ENCODE results near the gene PIH1D1.

The PIH1D1 gene

DNA sequence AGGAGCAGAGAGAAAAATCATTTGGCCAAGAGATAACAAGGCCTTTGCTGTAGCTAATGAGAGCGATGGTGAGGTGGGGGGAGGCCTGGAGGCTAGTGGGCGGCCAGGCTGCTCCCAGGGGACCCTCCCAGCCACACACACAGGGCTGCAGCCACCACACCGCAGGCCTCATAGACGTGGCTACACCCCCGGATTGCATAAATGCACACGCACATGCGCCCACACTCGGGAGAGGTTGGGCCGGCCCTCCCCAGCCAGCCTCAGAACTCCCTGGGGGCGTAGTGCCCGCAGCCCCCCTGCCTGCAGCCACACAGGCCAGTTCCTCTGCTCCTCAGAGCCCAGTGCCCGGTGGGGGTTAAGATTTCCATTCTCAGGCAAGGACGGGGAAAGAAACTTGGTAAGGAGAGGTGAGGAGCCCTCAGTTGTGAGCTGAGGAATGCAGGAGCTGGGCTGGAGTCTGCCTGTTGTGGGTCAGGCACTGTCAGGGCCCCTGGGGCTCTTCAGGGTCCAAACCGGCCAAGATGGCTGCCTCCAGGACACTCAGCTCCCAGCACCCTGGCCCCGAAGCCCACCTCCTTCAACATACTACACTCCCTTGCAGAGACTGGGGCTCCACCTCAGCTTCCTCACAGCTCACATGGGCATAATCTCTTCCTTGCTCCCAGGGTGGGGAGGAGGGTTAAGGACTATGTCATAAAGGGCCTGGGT is 36.4 kb downstream of the PIH1D1 start:
- DNase-seq, result no peak

DNA sequence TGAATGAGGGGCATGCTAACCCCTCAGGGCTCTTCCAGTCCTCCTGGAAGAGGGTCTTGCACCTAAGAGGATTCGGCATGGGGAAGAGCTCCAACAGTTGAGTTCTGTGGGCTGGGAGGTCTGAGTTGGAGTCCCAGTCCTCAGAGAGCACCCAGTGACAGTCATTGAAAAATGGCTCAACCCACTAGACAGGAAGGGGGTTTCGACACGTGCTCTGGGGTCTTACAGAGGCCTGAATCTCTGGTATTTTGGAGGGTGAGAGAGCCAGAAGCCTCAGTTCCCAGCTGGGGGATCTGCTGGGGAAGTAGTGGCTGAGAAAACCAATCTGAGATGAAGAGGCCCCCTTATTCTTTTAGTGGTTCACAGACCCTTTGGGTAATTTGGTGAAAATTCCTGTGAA is 37.4 kb downstream of the PIH1D1 start:
- no peak for DNase-seq

DNA sequence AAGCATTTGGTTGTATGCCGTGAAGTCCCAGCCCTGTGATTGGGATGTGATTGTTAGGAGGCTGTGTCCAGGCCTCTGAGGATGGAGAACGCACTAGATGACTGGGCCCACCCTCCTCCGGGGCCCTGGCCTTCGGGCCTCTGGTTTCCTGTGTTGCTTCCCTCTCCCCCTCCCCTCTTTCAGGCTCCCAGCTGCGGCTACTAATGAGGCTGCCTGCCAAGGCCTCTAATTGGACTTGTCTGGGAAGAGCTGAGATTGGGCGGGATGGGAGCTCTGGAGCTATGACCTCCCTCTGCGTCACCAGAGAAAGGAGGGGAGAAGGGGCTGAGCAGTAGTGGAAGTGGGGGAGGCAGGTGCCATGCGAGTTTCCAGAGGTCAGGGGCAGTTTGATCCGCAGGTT is 38.3 kb downstream of the PIH1D1 start:
- no peak for DNase-seq

DNA sequence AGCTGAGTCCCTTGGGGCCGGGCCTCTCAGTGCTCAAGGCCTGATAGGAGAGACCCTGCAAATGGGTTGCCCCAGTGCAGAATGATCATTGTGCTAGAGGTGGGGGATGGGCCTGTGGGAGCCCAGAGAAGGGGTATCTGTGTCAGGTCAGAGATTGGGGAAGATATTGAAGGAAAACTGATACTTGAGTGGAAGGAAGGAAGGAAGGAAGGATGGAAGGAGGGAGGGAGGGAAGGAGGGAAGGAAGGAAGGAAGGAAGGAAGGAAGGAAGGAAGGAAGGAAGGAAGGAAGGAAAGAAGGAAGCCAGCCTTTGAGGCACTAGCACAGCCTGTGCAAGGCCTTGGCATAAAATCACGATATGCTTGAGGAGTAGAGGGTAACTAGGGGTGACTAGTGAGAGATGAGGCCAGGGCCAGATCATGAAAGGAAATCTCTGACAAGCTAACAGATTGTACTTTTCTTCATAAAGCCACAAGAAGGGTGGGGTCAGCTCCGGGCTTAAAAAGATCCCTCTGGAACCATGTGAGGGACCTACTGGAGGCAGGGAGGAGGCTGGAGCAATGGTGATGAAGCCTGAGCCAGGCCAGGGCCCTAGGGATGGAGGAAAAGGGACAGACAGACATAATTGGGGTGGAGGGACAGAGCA is 39.8 kb downstream of the PIH1D1 start:
- DNase-seq, result no peak

DNA sequence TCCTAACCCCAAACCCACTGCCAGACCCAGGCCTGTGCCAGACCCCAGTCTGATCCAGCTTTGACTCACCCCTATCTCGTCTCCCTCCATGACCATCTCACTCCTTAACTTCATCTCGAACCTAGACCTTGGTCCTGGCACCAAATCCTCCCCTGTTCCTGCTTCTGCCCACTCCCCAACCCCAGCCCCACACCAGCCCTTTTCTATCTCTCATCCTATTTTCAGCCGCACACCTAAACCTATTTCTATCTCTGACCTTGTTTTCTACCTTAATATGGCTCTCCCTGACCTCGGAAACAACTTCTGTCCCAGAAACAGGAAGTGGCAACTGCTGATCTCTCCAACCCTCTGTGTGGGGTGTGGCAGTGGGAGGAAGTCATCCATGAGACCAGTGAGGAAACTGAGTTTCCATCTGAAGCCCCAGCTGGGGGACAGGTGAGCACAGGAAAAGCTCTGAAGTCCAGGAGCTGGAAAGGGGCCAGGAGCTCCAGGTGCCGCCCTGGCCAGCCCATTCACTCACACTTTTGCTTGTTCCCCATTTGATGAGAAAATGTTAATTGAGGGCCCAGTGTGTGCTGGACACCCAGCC is 42.1 kb downstream of the PIH1D1 start:
- DNase-seq, result no peak

DNA sequence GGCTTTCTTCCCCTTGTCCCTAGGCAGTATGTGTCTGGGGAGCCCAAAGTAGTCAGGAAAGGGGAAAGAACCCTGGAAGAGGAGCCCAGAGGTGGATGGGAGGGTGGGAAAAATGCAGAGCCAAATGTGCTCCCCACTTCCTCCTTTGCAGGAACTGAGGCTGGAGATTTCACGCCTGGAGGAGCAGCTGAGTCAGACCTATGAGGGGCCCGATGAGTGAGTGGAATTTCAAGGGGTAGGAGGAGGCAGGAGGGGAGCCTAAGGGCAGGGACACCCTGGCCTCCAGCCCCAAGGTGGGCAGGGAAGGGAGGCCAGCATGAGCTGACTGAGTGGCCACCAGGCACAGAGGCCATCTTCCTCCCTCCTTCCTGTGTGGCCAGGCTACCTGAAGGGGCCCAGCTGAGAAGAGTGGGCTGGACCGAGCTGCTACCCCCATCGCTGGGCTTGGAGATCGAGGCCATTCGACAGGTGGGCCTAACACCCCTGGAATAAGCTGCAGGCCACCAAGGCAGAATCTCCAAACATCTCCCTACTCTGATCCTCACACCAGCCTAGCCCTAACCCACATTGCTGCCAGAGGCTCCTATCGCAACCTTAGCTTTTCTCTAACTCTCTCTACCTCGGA is 42.7 kb downstream of the PIH1D1 start:
- DNase-seq, result no peak

DNA sequence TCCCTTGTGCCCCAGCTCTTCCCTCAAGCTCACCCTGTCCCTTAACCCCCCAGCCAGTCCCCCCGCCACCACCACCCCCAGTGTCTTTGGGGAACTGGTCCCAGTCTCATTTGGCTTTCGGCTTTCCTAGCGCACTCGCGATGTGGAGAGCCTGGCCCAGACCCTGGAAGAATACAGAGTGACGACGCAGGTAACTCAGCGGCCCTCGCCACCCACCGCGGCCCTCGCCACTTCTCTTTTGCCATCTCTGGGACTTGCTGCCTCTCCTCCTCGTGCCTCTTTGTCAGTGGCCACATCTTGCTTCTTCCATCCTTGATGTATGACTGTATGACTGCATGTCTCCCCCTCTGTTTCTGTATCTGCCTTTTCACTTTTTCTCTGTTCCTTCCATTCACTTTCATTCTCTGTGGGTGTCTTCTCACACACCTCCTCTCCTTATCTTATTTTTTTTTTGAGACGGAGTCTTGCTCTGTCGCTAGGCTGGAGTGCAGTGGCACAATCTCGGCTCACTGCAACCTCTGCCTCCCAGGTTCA is 44.1 kb downstream of the PIH1D1 start:
- DNase-seq, result no peak

DNA sequence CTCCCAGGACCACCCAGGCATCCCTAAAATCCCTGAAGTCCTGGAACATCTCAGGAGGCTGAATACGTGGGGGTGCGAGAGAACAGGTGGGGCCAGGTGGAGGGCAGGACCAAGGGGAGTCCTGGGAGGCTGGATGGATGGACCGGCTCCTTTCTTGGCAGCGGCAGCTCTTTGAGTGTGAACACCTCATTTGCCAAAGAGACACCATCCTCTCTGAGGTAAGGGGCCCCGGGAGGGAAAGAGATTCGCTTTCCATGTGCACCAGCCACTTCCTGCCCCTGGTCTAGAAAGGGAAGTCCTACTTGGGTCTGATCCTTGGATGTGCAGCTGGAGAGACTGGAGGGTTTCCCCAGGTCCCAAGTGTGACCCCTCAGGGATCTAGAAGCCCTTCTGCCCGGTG is 44.5 kb downstream of the PIH1D1 start:
- no peak for DNase-seq

DNA sequence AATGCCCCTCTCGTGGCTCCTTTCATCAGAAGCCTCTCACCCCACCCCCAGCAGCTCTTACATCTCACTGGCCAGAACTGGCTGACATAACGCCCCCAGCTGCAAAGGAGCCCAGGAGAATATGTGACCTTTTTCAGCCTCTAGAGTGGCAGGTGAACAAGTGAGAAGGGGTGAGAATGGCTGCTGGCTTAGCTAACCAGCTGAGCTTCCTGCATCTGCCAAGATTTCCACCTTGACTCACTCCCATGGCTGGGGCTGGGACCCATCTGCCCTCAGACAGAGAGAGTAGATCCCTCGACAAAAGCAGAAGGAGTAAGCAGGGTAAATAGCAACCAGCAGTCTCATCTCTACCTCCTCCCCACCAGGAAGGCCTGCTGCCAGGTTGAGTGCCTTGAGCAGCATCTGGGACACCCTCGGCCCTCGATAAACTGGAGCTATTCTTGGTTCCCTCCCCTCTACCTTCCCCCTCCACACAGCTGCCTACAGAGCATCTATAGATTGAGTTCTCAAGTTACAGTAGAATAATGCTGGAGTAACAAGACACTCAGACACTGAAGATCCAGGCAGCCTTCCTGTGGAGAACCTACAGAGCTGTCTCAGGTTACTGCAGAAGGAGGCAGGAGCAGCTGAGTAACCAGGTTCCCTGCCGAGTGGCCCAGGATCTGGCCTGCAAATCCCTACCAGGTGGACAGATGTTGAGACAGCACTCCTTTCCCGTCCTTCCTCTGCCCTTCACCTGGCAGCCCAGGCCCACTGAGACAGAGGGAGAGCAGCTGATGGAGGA is 48.0 kb downstream of the PIH1D1 start:
- no peak for DNase-seq

DNA sequence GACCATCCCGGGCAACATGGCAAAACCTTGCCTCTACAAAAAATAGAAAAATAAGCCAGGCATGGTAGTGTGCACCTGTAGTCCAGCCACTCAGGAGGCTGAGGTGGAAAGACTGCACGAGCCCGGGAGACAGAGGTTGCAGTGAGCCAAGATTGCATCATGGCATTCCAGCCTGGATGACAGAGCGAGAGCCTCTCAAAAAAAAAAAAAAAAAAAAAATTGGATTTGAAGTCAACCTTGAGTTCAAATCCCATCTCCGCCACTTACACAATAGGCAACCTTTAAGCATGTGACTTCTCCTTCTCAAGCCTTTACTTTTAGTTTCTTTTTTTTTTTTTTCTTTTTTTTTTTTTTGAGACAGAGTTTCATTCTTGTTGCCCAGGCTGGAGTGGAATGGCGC is 51.6 kb downstream of the PIH1D1 start:
- DNase-seq, result no peak

DNA sequence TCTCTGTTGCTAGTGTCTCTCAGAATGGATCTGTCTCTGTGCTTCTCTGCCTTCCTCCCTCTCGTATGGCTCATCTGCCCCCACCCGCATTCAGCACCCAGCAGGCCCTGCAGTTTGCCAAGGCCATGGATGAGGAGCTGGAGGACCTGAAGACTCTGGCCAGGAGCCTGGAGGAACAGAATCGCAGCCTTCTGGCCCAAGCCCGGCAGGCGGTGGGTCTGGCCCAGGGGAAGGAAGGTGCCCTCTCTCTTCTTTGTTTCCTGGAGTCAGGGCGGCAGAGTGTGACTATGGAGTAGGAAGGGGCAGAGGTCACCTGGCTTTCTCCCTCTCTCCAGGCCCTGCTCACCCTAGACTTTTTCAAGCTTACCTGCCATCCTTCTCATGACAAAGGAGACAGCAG is 52.7 kb downstream of the PIH1D1 start:
- no peak for DNase-seq

DNA sequence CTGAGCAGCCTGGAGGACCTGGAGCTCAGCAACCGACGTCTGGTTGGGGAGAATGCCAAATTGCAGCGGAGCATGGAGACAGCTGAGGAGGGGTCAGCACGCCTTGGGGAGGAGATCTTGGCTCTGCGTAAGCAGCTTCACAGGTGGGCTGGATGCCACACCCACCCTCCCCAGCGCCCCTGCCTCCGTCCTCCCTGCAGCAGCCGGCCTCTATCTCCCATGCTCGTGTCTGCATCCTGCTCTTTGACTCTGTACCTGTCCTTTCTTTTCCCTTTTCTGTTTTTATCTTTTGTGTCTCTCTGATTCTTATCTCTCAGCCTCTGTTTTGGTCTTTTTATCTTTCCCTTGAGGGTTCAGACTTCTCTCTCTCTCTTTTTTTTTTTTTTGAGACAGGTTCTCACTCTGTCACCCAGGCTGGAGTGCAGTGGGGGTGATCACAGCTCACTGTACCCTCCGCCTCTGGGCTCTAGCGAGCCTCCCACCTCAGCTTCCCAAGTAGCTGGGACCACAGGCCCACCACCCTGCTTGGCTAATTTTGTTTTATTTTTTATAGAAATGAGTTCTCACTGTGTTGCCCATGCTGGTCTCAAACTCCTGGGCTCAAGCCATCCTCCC is 53.5 kb downstream of the PIH1D1 start:
- no peak for DNase-seq

DNA sequence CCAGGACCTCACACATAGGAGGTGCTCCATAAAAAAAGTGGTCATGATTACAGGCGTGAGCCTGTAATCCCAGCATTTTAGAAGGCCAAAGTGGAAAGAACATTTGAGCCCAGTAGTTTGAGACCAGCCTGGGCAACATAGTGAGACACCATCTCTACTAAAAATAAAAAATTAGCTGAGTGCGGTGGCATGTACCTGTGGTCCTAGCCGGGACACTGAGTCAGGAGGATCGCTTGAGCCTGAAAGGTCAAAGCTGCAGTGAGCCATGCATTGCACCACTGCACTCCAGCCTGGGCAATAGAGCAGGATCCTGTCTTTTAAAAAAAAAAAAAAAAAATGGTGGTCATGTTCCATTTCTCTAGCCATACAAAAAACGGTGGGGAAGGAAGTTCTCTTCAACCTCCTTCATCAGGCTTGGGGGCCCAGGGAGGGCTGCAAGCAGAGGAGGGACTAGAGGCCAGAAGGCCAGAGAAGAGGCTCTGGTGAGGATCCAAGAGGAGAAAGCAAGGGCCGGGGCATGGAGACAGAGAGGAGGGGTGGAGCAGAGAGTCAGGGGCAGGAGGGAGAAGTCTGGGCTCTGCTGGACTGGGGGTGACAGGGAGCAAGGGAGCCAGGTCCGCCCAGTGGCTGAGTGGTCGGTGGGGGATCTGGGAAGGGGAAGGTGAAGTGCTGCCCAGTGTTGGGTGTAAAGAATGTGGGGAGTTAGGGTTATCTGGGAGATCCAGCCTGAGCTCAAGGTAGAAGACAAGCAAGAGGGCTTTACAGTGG is 54.7 kb downstream of the PIH1D1 start:
- DNase-seq, result no peak
